Measurements from ENCODE around the gene NAA15.

DNA sequence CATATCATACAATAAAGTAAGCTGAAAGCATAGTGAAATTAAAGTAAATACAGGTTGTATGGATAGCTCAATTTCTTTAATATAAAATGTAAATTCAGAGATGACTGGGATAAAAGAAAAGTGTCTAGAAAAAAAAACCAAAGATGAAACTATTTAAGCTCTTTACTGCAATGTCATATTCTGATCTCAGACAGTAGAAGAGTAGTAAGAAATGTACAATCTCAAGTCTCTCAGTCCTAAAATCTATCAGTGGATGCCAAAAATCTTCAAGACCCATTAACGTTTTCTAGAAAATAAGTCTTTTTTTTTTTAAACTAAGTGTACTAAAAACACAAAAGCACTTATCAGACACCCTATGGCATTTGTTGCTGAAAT, 35.1 kb upstream of the NAA15 start:
- no peak for TF ChIP-seq GATA3 (IDR thresholded peaks at IDR 0.05; ENCODE audit: low read depth, low read length)
- no peak for TF ChIP-seq GATA2 (IDR thresholded peaks at IDR 0.05; ENCODE audit: low read depth, low read length)

All from SH-SY5Y (cell line).